GM23338 (cell line): Measurements from ENCODE around the gene DLX2.
A peak's percentile ranks its signal among the peaks of the same experiment; 100 is the strongest.

Source experiments
- CREB1 ChIP-seq: fragments of 250-450 bp; sonication (Bioruptor Pico); IDR thresholded peaks from 2 replicates; pipeline ENCODE4 v1.5.0; 2020; ENCODE audit warnings: low read depth, mild to moderate bottlenecking, moderate library complexity
- EZH2 ChIP-seq: fragments of 200-600 bp; sonication (generic); IDR thresholded peaks from one replicate; pipeline ENCODE4 v1.8.0; 2017; ENCODE audit warnings: antibody characterized with exemption, mild to moderate bottlenecking, low read depth; ENCODE audit not compliant: unreplicated experiment
- EZH2phosphoT487 ChIP-seq: fragments of 200-600 bp; sonication (generic); IDR thresholded peaks from one replicate; pipeline ENCODE4 v1.8.1; 2018; ENCODE audit warnings: antibody characterized with exemption; ENCODE audit not compliant: unreplicated experiment
- JUNB ChIP-seq: IDR thresholded peaks from one replicate; pipeline ENCODE4 v1.6.1; 2016; ENCODE audit warnings: antibody characterized with exemption; ENCODE audit not compliant: unreplicated experiment
- POLR2AphosphoS5 ChIP-seq: IDR thresholded peaks from 2 replicates; pipeline ENCODE4 v1.6.1; 2016; ENCODE audit warnings: antibody characterized with exemption, low read depth
- TF ChIP-seq, protein P1 (sequence below), 2 experiments: fragments of 200-600 bp in 1 of 2; sonication (generic) in 1 of 2; conservative IDR thresholded peaks; 2 replicates each; pipeline versions ENCODE4 v1.5.1 to v1.6.1; 2016 to 2017; ENCODE audit warnings: antibody characterized with exemption in 2 of 2, low read depth in 2 of 2, mild to moderate bottlenecking in 2 of 2, moderate library complexity in 1 of 2

DNA sequence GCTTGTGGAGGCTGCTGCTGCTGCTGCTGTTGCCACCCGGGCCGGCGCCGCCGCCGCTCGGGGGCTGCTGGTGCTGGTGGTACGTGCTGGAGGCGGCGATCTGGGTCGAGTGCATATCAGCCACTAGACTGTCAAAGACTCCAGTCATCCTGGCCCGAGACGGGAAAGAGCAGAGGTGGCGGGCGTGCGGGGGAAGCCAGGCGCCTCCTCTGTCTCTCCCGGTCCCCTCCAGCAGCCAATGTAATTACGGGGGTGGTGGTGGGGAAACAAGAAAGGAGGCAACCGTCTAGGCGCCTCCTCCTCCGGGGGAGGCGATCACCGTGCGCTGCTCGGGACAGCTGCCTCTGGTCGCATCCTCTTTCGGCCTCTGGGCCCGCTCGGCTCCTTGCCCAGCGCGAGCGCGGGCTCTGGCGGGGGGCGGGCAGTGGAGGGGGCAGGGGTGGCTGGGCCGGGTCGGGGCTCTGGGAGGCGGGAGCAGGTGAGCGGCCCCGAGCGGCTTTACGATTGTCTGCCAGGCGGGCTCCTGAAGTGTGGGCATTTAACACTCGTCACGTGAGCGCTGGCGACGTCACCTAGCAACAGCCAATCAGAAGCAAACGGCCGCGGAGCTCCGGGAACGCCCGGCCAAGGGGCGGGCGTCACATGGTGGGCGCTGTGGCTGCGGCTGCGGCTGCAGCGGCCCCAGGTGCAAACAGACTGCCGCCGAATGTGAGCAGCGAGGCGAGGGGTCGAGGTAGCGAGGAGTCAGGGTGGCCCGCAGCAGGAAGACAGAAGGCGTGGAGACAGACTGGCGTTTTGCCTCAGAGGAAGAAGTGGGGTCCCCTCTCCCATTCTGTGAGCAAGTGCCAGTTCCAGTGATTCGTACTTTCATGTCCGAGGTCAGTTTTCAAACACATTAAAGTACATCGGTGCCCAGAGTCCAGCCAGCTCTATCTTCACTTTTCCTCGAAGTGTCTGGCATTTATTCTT lies at the start of gene DLX2:
- TF ChIP-seq, protein P1, sequence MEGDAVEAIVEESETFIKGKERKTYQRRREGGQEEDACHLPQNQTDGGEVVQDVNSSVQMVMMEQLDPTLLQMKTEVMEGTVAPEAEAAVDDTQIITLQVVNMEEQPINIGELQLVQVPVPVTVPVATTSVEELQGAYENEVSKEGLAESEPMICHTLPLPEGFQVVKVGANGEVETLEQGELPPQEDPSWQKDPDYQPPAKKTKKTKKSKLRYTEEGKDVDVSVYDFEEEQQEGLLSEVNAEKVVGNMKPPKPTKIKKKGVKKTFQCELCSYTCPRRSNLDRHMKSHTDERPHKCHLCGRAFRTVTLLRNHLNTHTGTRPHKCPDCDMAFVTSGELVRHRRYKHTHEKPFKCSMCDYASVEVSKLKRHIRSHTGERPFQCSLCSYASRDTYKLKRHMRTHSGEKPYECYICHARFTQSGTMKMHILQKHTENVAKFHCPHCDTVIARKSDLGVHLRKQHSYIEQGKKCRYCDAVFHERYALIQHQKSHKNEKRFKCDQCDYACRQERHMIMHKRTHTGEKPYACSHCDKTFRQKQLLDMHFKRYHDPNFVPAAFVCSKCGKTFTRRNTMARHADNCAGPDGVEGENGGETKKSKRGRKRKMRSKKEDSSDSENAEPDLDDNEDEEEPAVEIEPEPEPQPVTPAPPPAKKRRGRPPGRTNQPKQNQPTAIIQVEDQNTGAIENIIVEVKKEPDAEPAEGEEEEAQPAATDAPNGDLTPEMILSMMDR (conservative IDR thresholded peaks at IDR 0.05; ENCODE audit: low read depth in 2 of 2): 0 out of 4 replicates have a peak, but pooled peaks of 1 of the 2 experiments have one; percentile 13
- peak; percentile 89 for TF ChIP-seq CREB1 (CRISPR knock-in tag)
- no peak for TF ChIP-seq POLR2AphosphoS5
- no peak for TF ChIP-seq EZH2phosphoT487
- no peak for TF ChIP-seq JUNB
- no peak for TF ChIP-seq EZH2
